ENCODE measurements around the gene TCEA2. TPM values are rescaled to one million over a fixed set of nuclear protein-coding genes. Genes with fewer than 3 reads are reported as not detected.

TCEA2 gene
- total and polyA plus RNA-seq, 2 of the 13 experiments (the other 11 are each of a cell fraction or from before 2014, with no cell fraction given) = 28.1 to 33.7 TPM

DNA sequence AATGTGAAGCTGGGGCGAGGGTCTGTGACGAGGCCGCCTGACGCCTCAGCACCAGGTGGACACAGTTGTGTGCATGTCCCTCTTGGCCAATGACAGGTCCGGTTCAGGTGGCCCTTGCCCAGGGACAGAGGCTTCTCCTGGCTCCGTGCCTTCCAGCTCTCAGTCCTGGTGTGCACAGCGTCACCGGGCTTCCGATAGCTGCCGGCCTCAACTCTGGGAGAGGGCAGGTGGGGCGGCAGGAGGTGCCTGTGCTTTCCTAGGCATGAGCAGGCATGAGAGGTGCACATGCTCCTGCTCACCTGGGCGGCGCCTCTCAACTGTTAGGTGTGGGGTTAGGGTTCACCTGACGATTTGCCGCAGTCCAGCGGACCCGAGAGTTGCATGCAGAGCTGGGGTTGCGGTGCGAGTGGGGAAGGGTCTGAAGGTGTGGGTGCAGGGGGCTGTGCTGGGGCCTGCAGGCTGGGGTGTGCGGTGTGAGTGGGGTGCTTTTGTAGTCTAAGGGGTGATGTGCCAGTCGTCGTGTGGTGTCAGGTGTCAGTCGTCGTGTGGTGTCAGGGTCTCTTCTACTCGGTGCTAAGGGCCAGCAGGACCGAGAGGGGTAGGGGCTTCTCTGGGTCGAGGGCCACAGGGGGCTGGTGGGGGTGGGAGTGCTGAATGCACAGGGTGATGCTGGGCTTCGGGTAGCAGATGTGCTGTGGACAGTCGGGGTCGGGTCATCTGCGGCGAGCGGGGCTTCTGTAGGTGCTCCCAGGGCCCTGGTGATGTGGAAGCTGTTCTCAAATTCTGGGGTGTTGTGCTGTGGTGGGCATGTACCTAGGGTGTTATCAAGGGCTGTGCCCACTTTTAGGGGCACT is 9.8 kb upstream of the TCEA2 start (continued):
- TF ChIP-seq ZNF598 (CRISPR knock-in tag; IDR thresholded peaks at IDR 0.05; ENCODE audit: borderline replicate concordance) (no peak; the same call in 1 of the 2 replicates), CBX2 (IDR thresholded peaks at IDR 0.05; ENCODE audit: low read depth, low read length) (no peak), CBX2 (CRISPR knock-in tag; IDR thresholded peaks at IDR 0.05; ENCODE audit: low read depth) (no peak), CENPX (CRISPR knock-in tag; IDR thresholded peaks at IDR 0.05) (no peak), PRMT3 (CRISPR knock-in tag; IDR thresholded peaks at IDR 0.05; ENCODE audit: borderline replicate concordance, low read depth) (no peak), EHMT2 (IDR thresholded peaks at IDR 0.05; ENCODE audit: borderline replicate concordance, low read depth, low read length) (no peak), ZNF749 (CRISPR knock-in tag; IDR thresholded peaks at IDR 0.05; ENCODE audit: borderline replicate concordance) (no peak), SMAD3 (CRISPR knock-in tag; IDR thresholded peaks at IDR 0.05) (no peak), HDAC1 (CRISPR knock-in tag; IDR thresholded peaks at IDR 0.05) (no peak), GFI1 (CRISPR knock-in tag; IDR thresholded peaks at IDR 0.05; ENCODE audit: borderline replicate concordance) (no peak), KLF16 (CRISPR knock-in tag; IDR thresholded peaks at IDR 0.05) (0 out of 4 replicates have a peak, but pooled peaks of 1 of the 2 experiments have one; percentile 15), YEATS2 (CRISPR knock-in tag; IDR thresholded peaks at IDR 0.05; ENCODE audit: borderline replicate concordance) (no peak; the same call in 1 of the 2 replicates), NFIC (IDR thresholded peaks at IDR 0.05; ENCODE audit: low read length) (no peak), ETV6 (CRISPR knock-in tag; conservative IDR thresholded peaks at IDR 0.05) (no peak), NONO (IDR thresholded peaks at IDR 0.05) (no peak), NONO (CRISPR knock-in tag; conservative IDR thresholded peaks at IDR 0.05) (peak; percentile 86), MATR3 (CRISPR knock-in tag; IDR thresholded peaks at IDR 0.05) (no peak; the same call in none of the 2 replicates), ZNF20 (CRISPR knock-in tag; IDR thresholded peaks at IDR 0.05) (no peak), RFX5 (IDR thresholded peaks at IDR 0.05; ENCODE audit: low read depth, low read length) (no peak; the same call in 1 of the 2 replicates), XRCC5 (optimal IDR thresholded peaks at IDR 0.05; ENCODE audit: low read length) (peak; percentile 85)
- TF ChIP-seq, protein P1, sequence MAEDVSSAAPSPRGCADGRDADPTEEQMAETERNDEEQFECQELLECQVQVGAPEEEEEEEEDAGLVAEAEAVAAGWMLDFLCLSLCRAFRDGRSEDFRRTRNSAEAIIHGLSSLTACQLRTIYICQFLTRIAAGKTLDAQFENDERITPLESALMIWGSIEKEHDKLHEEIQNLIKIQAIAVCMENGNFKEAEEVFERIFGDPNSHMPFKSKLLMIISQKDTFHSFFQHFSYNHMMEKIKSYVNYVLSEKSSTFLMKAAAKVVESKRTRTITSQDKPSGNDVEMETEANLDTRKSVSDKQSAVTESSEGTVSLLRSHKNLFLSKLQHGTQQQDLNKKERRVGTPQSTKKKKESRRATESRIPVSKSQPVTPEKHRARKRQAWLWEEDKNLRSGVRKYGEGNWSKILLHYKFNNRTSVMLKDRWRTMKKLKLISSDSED (CRISPR knock-in tag; IDR thresholded peaks at IDR 0.05) = peak; percentile 90; the same call in 1 of the 2 replicates
- TF ChIP-seq, protein P2, sequence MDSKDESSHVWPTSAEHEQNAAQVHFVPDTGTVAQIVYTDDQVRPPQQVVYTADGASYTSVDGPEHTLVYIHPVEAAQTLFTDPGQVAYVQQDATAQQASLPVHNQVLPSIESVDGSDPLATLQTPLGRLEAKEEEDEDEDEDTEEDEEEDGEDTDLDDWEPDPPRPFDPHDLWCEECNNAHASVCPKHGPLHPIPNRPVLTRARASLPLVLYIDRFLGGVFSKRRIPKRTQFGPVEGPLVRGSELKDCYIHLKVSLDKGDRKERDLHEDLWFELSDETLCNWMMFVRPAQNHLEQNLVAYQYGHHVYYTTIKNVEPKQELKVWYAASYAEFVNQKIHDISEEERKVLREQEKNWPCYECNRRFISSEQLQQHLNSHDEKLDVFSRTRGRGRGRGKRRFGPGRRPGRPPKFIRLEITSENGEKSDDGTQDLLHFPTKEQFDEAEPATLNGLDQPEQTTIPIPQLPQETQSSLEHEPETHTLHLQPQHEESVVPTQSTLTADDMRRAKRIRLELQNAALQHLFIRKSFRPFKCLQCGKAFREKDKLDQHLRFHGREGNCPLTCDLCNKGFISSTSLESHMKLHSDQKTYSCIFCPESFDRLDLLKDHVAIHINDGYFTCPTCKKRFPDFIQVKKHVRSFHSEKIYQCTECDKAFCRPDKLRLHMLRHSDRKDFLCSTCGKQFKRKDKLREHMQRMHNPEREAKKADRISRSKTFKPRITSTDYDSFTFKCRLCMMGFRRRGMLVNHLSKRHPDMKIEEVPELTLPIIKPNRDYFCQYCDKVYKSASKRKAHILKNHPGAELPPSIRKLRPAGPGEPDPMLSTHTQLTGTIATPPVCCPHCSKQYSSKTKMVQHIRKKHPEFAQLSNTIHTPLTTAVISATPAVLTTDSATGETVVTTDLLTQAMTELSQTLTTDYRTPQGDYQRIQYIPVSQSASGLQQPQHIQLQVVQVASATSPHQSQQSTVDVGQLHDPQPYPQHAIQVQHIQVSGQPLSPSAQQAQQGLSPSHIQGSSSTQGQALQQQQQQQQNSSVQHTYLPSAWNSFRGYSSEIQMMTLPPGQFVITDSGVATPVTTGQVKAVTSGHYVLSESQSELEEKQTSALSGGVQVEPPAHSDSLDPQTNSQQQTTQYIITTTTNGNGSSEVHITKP (CRISPR knock-in tag; IDR thresholded peaks at IDR 0.05; ENCODE audit: low read depth) = no peak
- TF ChIP-seq, protein P3, sequence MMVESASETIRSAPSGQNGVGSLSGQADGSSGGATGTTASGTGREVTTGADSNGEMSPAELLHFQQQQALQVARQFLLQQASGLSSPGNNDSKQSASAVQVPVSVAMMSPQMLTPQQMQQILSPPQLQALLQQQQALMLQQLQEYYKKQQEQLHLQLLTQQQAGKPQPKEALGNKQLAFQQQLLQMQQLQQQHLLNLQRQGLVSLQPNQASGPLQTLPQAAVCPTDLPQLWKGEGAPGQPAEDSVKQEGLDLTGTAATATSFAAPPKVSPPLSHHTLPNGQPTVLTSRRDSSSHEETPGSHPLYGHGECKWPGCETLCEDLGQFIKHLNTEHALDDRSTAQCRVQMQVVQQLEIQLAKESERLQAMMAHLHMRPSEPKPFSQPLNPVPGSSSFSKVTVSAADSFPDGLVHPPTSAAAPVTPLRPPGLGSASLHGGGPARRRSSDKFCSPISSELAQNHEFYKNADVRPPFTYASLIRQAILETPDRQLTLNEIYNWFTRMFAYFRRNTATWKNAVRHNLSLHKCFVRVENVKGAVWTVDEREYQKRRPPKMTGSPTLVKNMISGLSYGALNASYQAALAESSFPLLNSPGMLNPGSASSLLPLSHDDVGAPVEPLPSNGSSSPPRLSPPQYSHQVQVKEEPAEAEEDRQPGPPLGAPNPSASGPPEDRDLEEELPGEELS (CRISPR knock-in tag; IDR thresholded peaks at IDR 0.05) = peak; percentile 13; the same call in 1 of the 2 replicates
